HepG2 (cell line): ENCODE data around the gene FNDC3B. TPM values are rescaled to one million over a fixed set of nuclear protein-coding genes. Genes with fewer than 3 reads are reported as not detected.

ENCODE experiments used
- AKNA ChIP-seq: sonication (generic); formaldehyde crosslinking; IDR thresholded peaks from 2 replicates; pipeline ENCODE4 v1.4.0; 2020; ENCODE audit warnings: missing genetic modification reagents, borderline replicate concordance
- FUBP1 ChIP-seq: sonication (generic); formaldehyde crosslinking; IDR thresholded peaks from 2 replicates; pipeline ENCODE4 v1.5.1; 2020; ENCODE audit warnings: missing genetic modification reagents, mild to moderate bottlenecking, borderline replicate concordance
- GTF2F1 ChIP-seq: fragments of 150-350 bp; IDR thresholded peaks from 2 replicates; pipeline ENCODE4 v1.6.1; 2014; ENCODE audit warnings: low read length
- HNRNPL ChIP-seq: fragments of 200-400 bp; formaldehyde crosslinking; IDR thresholded peaks from 2 replicates; pipeline ENCODE4 v1.6.1; 2017; ENCODE audit warnings: mild to moderate bottlenecking, low read depth, low read length
- HOMEZ ChIP-seq: IDR thresholded peaks from 2 replicates; pipeline ENCODE4 v1.6.1; 2016; ENCODE audit warnings: low read depth
- KLF11 ChIP-seq: IDR thresholded peaks from 2 replicates; pipeline ENCODE4 v1.6.1; 2016; ENCODE audit warnings: missing compliant biosample characterization
- MAX ChIP-seq: IDR thresholded peaks from 2 replicates; pipeline ENCODE4 v1.6.1; 2012; ENCODE audit warnings: inconsistent platforms
- NFKB2 ChIP-seq: sonication (generic); formaldehyde crosslinking; IDR thresholded peaks from 2 replicates; pipeline ENCODE4 v1.4.0; 2020; ENCODE audit warnings: missing genetic modification reagents, borderline replicate concordance
- PHF20 ChIP-seq: sonication (generic); formaldehyde crosslinking; IDR thresholded peaks from 2 replicates; pipeline ENCODE4 v1.5.0; 2020; ENCODE audit warnings: mild to moderate bottlenecking, missing genetic modification reagents
- PRDM4 ChIP-seq: sonication (generic); formaldehyde crosslinking; IDR thresholded peaks from 2 replicates; pipeline ENCODE4 v1.9.0; 2021; ENCODE audit warnings: missing genetic modification reagents, borderline replicate concordance
- SMAD9 ChIP-seq: sonication (generic); formaldehyde crosslinking; IDR thresholded peaks from 2 replicates; pipeline ENCODE4 v1.5.1; 2020; ENCODE audit warnings: mild to moderate bottlenecking, missing genetic modification reagents
- SRF ChIP-seq: IDR thresholded peaks from 2 replicates; pipeline ENCODE4 v1.6.1; 2011; ENCODE audit warnings: mild to moderate bottlenecking, low read depth, low read length, moderate library complexity
- XRCC5 ChIP-seq: fragments of 200-400 bp; formaldehyde crosslinking; optimal IDR thresholded peaks from 2 replicates; pipeline ENCODE3; 2017; ENCODE audit warnings: mild to moderate bottlenecking, low read length
- ZFYVE20 ChIP-seq: sonication (generic); formaldehyde crosslinking; IDR thresholded peaks from 2 replicates; pipeline ENCODE4 v1.8.0; 2023; ENCODE audit warnings: low read depth, mild to moderate bottlenecking, moderate library complexity, missing genetic modification reagents, borderline replicate concordance
- ZNF143 ChIP-seq: sonication (generic); formaldehyde crosslinking; IDR thresholded peaks from 2 replicates; pipeline ENCODE4 v1.4.0; 2020; ENCODE audit warnings: missing genetic modification reagents
- ZNF180 ChIP-seq: sonication (generic); formaldehyde crosslinking; IDR thresholded peaks from 2 replicates; pipeline ENCODE4 v1.4.0; 2020; ENCODE audit warnings: low read depth, missing genetic modification reagents, borderline replicate concordance
- ZNF562 ChIP-seq: sonication (generic); formaldehyde crosslinking; IDR thresholded peaks from 2 replicates; pipeline ENCODE4 v1.8.0; 2022; ENCODE audit warnings: missing genetic modification reagents, borderline replicate concordance
- ZNF616 ChIP-seq: sonication (generic); formaldehyde crosslinking; IDR thresholded peaks from 2 replicates; pipeline ENCODE4 v1.5.0; 2020; ENCODE audit warnings: low read depth, mild to moderate bottlenecking, missing genetic modification reagents
- ZNF780A ChIP-seq: sonication (generic); formaldehyde crosslinking; IDR thresholded peaks from 2 replicates; pipeline ENCODE4 v1.8.0; 2022; ENCODE audit warnings: mild to moderate bottlenecking, missing genetic modification reagents, moderate library complexity
- ZNF782 ChIP-seq: sonication (generic); formaldehyde crosslinking; IDR thresholded peaks from 2 replicates; pipeline ENCODE4 v1.4.0; 2020; ENCODE audit warnings: missing genetic modification reagents, mild to moderate bottlenecking, borderline replicate concordance
- ZSCAN20 ChIP-seq: sonication (generic); formaldehyde crosslinking; IDR thresholded peaks from 2 replicates; pipeline ENCODE4 v1.4.0; 2020; ENCODE audit warnings: missing genetic modification reagents, mild to moderate bottlenecking, borderline replicate concordance
- polyA plus RNA-seq, 8 experiments: library from polyadenylated mRNA; depleted of rRNA in 3 of 8; stranded (reverse) in 7 of 8; unstranded in 1 of 8; fragments of >200 nt; fragmentation: Illumina TruSeq in 4 of 8; extraction: Trizol in 4 of 8; gene quantifications; 2 replicates each; pipeline versions ENCODE4 v1.2.1 to v1.2.3, GENCODE V29; 2011 to 2016; ENCODE audit warnings: low read depth in 4 of 8, missing spikeins in 1 of 8, mixed read lengths in 1 of 8; ENCODE audit not compliant: insufficient read depth in 1 of 8
- total RNA-seq, 5 experiments: library from RNA; depleted of rRNA; stranded (reverse); fragments of >200 nt; fragmentation: Illumina TruSeq; extraction: Trizol; gene quantifications; 2 replicates each; pipeline ENCODE4 v1.2.3, GENCODE V29; 2016; ENCODE audit warnings: low read depth in 1 of 5

The FNDC3B gene
- total and polyA plus RNA-seq, 2 of the 13 experiments (the other 11 are each of a cell fraction or from before 2014, with no cell fraction given) = 74.8 to 103 TPM

GRCh38 chr3:172305552-172305951 lies 266.2 kb downstream of the FNDC3B start (continued):
- TF ChIP-seq MAX = peak; percentile 19; the same call in 1 of the 2 replicates
- TF ChIP-seq ZNF780A (CRISPR knock-in tag) = no peak
- no peak for TF ChIP-seq SMAD9 (CRISPR knock-in tag)
- no peak for TF ChIP-seq PHF20
- no peak for TF ChIP-seq HNRNPL
- TF ChIP-seq ZNF562 = no peak
- TF ChIP-seq ZFYVE20 (CRISPR knock-in tag) = no peak
- no peak for TF ChIP-seq ZNF616 (CRISPR knock-in tag)
- TF ChIP-seq HOMEZ (CRISPR knock-in tag) = no peak
- no peak for TF ChIP-seq AKNA (CRISPR knock-in tag)
- no peak for TF ChIP-seq KLF11
- no peak for TF ChIP-seq GTF2F1
- no peak for TF ChIP-seq ZNF782 (CRISPR knock-in tag)
- no peak for TF ChIP-seq NFKB2 (CRISPR knock-in tag)
- TF ChIP-seq ZSCAN20 (CRISPR knock-in tag) = no peak
- no peak for TF ChIP-seq ZNF180 (CRISPR knock-in tag)
- TF ChIP-seq ZNF143 (CRISPR knock-in tag) = no peak
- no peak for TF ChIP-seq SRF
- TF ChIP-seq PRDM4 (CRISPR knock-in tag) = no peak
- no peak for TF ChIP-seq FUBP1 (CRISPR knock-in tag)
- TF ChIP-seq XRCC5 = no peak
